GM10266 (cell line): ENCODE measurements around the gene KCNJ9.

Experiments used
- DNase-seq: peaks from one replicate; pipeline ENCODE4 v3.0.0; 2012; ENCODE audit errors: extremely low spot score
- TF ChIP-seq, protein P1 (sequence below): IDR thresholded peaks from 2 replicates; pipeline ENCODE4 v1.5.1; 2012; ENCODE audit warnings: mild to moderate bottlenecking, low read depth; ENCODE audit not compliant: control insufficient read depth, insufficient read depth; ENCODE audit errors: missing control alignments

KCNJ9 gene

DNA sequence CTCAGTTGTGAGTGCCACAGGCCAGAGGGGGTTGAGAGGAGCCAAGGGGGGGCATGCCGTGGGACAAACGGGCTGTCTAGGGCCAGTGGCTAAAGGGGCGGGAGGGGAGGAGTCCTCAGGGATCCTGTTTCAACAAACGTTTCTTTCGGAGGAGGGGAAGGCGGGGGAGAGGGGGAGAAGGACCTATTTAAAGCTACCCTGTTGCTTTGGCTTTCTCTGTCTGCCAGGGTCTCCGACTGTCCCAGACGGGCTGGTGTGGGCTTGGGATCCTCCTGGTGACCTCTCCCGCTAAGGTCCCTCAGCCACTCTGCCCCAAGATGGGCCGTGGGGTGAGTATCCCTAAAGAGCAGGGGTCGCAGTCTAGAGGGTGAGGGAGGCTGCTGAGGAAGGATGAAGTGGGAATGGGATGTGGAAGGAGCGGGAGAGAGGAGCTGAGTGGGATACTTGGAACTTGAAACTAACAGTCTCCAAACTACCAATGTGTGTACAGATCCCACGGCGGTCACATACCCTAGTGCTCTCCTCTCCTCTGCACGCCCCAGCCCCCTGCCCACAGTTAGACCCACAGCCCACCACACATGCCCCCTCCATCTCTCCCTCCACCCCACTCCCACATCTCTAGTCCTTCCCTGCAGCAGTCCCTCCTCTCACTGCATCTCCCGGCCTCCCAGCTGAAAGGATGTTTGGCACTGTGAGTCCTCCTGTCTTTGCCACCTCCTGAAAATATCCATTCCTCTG, 34.4 kb downstream of the KCNJ9 start, which contains the start of gene ATP1A2:
Gene ATP1A2 (plus strand): TSS at position 215 of the 738 bp plus-strand sequence. CDS start 103 bp downstream, at position 318.
- TF ChIP-seq, protein P1, sequence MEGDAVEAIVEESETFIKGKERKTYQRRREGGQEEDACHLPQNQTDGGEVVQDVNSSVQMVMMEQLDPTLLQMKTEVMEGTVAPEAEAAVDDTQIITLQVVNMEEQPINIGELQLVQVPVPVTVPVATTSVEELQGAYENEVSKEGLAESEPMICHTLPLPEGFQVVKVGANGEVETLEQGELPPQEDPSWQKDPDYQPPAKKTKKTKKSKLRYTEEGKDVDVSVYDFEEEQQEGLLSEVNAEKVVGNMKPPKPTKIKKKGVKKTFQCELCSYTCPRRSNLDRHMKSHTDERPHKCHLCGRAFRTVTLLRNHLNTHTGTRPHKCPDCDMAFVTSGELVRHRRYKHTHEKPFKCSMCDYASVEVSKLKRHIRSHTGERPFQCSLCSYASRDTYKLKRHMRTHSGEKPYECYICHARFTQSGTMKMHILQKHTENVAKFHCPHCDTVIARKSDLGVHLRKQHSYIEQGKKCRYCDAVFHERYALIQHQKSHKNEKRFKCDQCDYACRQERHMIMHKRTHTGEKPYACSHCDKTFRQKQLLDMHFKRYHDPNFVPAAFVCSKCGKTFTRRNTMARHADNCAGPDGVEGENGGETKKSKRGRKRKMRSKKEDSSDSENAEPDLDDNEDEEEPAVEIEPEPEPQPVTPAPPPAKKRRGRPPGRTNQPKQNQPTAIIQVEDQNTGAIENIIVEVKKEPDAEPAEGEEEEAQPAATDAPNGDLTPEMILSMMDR, result no peak

DNA sequence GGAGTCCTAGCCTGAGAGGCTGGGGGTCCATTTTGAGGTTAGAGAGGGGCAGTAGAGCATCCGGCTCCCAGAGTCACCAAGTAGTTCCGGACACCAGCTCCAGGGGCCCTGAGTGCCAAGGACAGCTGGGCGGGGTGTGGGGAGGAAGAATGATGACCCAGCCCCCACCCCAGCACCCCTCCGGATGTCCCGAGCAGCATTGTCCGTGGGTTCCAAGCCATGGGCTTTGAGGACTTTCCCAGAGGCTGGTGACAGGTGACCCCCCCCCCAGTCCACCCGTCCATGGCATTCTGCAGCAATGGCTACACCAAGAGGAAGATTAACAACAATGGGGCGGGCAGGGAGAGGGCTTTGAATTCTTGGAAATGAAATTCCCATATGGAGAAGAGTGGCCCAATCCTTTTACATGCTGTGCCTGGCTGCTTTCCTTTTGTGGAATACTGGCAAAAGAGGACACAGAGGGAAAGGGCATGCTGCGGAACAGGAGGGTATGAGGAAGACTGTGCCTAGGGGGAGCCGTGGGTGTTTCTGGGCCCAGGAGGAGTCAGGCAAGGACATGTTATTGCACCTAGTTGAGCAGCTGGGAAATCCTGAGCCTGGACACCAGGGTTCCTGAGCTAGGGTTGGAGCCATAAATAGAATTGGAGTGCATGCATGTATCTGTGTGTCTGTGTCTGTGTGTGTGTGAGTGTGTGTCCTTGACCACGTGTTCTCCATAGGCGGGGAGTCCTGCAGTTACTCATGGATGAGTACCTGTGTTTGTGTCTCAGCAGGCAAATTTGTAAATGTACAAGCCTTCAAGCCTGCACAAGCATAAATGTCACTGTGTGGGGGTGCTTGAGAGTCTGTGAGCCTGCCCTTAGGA, 35.2 kb downstream of the KCNJ9 start:
- TF ChIP-seq, protein P1, result no peak
- DNase-seq, result no peak

More for the DNA sequence above, 34.4 kb downstream of the KCNJ9 start, which contains the start of gene ATP1A2:
- DNase-seq, result no peak

DNA sequence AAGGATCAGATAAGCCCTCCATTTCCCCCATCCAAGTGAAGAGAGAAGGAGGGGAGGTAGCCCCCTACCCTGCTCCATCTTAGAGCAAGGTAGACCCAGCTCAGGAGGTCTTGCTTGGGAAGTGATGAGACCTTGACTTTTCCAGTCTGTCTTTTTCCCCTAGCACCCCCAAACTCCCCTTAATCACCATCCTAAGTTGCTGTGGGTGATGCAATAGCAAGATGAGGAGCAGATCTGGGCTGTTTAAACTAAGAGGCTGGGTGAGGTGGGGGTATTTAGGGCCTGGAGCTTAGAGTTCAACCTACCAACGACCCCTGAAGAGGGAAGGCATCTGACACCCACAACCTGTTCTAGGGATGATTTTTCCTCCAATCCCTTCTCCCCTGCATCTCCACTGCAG, 36.0 kb downstream of the KCNJ9 start:
- TF ChIP-seq, protein P1, result no peak
- no peak for DNase-seq

DNA sequence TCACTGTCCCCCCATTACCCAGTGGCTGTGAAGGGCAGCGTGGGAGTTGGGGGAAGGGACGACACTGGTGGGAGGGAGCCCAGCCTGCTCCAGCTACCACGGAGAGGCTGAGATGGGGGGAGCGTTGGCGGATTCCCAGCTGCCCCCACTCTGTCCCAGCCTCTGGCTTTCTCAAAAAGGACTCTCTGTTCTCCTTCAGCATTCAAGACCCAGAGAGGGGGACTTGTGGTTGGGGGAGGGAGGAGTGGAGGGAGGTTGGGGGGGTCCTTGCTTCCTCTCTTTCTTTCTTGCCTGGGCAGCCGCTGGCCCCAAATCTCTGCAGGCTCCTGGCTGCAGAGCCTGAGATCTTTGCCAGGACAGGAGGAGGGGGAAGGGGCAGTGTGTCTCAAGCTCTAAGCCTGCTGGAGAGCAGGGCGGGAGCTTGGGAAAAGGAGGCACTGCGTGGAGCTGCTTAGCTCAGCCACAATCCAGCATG, 36.4 kb downstream of the KCNJ9 start:
- DNase-seq, result no peak
- TF ChIP-seq, protein P1, result no peak

DNA sequence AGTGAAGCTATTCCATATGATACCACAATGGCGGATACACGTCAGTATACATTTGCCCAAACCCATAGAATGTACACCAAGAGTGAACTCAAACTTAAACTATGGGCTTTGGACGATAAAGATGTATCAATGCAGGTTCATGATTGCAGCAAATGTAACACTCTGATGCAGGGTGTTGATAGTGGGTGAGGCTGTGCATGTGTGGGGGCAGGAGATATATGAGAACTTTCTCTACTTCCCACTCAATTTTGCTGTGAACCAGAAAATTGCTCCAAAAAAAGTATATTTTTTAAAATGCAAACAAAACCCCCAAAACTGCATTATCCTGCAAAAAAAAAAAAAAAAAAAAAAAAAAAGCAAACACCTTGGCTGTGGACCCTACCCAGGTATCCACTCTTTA, 37.6 kb downstream of the KCNJ9 start:
- DNase-seq, result no peak
- TF ChIP-seq, protein P1, result no peak

DNA sequence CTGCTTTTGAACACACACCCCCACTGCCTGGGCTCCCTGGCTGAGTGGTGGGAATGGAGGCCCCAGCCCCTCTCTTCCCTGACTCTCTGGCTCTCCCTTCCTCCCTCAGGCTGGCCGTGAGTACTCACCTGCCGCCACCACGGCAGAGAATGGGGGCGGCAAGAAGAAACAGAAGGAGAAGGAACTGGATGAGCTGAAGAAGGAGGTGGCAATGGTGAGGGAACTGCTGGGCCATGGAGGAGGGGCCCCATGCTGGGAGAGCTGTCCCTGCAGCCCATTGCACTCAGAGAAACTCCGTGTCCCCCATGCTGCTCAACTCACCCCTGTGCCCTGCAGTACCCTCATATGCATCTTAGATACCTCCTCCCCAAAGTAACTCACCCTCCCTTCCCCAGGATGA, 39.5 kb downstream of the KCNJ9 start:
- TF ChIP-seq, protein P1, result no peak
- no peak for DNase-seq
